LNCaP clone FGC (cell line): ENCODE data around the gene C17orf107.

Experiments used
- DNase-seq: peaks from one replicate; pipeline ENCODE4 v3.0.0-alpha.2; 2011; ENCODE audit warnings: low read depth
- H3K4me3 ChIP-seq: 2 replicates; pipeline ENCODE4 v1.5.1; 2011; ENCODE audit warnings: mild to moderate bottlenecking, low read depth, low read length, control low read depth
- TF ChIP-seq, protein P1 (sequence below): IDR thresholded peaks from 2 replicates; pipeline ENCODE4 v1.5.1; 2012; ENCODE audit warnings: mild to moderate bottlenecking; ENCODE audit not compliant: control insufficient read depth, insufficient read depth; ENCODE audit errors: extremely low read depth

C17orf107 gene

GRCh38 chr17:4896332-4897197 lies 2.8 kb upstream of the C17orf107 start:
- TF ChIP-seq, protein P1, sequence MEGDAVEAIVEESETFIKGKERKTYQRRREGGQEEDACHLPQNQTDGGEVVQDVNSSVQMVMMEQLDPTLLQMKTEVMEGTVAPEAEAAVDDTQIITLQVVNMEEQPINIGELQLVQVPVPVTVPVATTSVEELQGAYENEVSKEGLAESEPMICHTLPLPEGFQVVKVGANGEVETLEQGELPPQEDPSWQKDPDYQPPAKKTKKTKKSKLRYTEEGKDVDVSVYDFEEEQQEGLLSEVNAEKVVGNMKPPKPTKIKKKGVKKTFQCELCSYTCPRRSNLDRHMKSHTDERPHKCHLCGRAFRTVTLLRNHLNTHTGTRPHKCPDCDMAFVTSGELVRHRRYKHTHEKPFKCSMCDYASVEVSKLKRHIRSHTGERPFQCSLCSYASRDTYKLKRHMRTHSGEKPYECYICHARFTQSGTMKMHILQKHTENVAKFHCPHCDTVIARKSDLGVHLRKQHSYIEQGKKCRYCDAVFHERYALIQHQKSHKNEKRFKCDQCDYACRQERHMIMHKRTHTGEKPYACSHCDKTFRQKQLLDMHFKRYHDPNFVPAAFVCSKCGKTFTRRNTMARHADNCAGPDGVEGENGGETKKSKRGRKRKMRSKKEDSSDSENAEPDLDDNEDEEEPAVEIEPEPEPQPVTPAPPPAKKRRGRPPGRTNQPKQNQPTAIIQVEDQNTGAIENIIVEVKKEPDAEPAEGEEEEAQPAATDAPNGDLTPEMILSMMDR, result no peak
- H3K4me3 ChIP-seq, result no peak overlapping the region
- no peak for DNase-seq

DNA sequence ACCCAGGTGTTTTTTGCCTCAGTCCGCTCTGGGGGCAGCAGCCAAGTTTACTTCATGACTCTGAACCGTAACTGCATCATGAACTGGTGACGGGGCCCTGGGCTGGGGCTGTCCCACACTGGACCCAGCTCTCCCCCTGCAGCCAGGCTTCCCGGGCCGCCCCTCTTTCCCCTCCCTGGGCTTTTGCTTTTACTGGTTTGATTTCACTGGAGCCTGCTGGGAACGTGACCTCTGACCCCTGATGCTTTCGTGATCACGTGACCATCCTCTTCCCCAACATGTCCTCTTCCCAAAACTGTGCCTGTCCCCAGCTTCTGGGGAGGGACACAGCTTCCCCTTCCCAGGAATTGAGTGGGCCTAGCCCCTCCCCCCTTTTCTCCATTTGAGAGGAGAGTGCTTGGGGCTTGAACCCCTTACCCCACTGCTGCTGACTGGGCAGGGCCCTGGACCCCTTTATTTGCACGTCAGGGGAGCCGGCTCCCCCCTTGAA lies 2.1 kb upstream of the C17orf107 start:
- TF ChIP-seq, protein P1, result no peak
- no peak overlapping the region for H3K4me3 ChIP-seq
- no peak for DNase-seq

GRCh38 chr17:4897785-4898184 lies 1.6 kb upstream of the C17orf107 start:
- TF ChIP-seq, protein P1, result no peak
- H3K4me3 ChIP-seq, result no peak overlapping the region
- no peak for DNase-seq

DNA sequence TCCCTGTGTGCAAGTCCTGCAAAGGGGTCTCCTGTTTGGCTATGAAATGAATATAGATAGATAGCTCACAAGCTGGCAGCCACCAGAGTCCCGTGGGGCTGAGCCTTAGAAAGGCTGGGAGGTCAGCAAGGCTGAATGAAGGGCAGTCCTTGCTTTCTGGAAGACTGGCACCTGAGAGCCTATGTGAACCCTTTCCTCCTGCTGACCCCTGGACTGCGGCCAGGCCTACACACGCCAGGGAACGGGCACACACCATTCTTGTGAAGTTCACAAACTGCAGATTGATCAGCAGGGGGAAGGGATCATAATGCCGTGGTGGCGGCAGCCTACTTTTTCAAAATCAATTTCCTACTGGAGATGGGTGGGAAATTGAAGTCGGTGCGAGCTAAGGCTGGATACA lies 985 bp upstream of the C17orf107 start:
- TF ChIP-seq, protein P1, result no peak
- DNase-seq, result no peak
- no peak overlapping the region for H3K4me3 ChIP-seq

- peak overlapping the region; percentile 53 for H3K4me3 ChIP-seq
- TF ChIP-seq, protein P1, result no peak
- DNase-seq, result no peak
These were observed 409 bp upstream of the C17orf107 start for GRCh38 chr17:4898927-4899326.

- TF ChIP-seq, protein P1, result no peak
- H3K4me3 ChIP-seq, result peak overlapping the region; percentile 53; the same call in 1 of the 2 replicates
These were observed 1.1 kb downstream of the C17orf107 start for GRCh38 chr17:4900231-4901107.

More at GRCh38 chr17:4900231-4901107, 1.1 kb downstream of the C17orf107 start:
- DNase-seq, result no peak
